HG03378 (cell line): ENCODE results near the gene MRPS27.

Experiments used
- ATAC-seq: cut with Tn5 transposase; IDR thresholded peaks from one replicate; pipeline ENCODE4 v1.9.1; 2021; ENCODE audit warnings: mild to moderate bottlenecking, moderate library complexity; ENCODE audit not compliant: unreplicated experiment

MRPS27 gene

GRCh38 chr5:72292411-72292810, 27.6 kb downstream of the MRPS27 start:
- ATAC-seq = no peak

GRCh38 chr5:72291601-72292000, 28.4 kb downstream of the MRPS27 start:
- no peak for ATAC-seq

GRCh38 chr5:72290356-72291133, 29.5 kb downstream of the MRPS27 start:
- ATAC-seq = no peak

GRCh38 chr5:72288924-72289323, 31.1 kb downstream of the MRPS27 start:
- no peak for ATAC-seq

- no peak for ATAC-seq
These were observed 33.2 kb downstream of the MRPS27 start for GRCh38 chr5:72286798-72287197.

- no peak for ATAC-seq
These were observed 34.6 kb downstream of the MRPS27 start for GRCh38 chr5:72285424-72285821.

- ATAC-seq = no peak
These were observed 35.2 kb downstream of the MRPS27 start for GRCh38 chr5:72284559-72285423.

- ATAC-seq = no peak
These were observed 36.7 kb downstream of the MRPS27 start for GRCh38 chr5:72283358-72283757.

GRCh38 chr5:72282878-72283277, 37.2 kb downstream of the MRPS27 start:
- ATAC-seq = no peak

- ATAC-seq = no peak
These were observed 38.1 kb downstream of the MRPS27 start for GRCh38 chr5:72281764-72282499.

GRCh38 chr5:72281430-72281763, 38.6 kb downstream of the MRPS27 start:
- no peak for ATAC-seq

- no peak for ATAC-seq
These were observed 39.4 kb downstream of the MRPS27 start for GRCh38 chr5:72280581-72281069.

- no peak for ATAC-seq
These were observed 43.8 kb downstream of the MRPS27 start for GRCh38 chr5:72276219-72276752.

- no peak for ATAC-seq
These were observed 46.5 kb downstream of the MRPS27 start for GRCh38 chr5:72273547-72273946.

GRCh38 chr5:72272398-72272797, 47.6 kb downstream of the MRPS27 start:
- ATAC-seq = no peak

- no peak for ATAC-seq
These were observed 48.3 kb downstream of the MRPS27 start for GRCh38 chr5:72271702-72272101.

GRCh38 chr5:72270037-72270436, 50.0 kb downstream of the MRPS27 start:
- ATAC-seq = no peak

- ATAC-seq = no peak
These were observed 50.6 kb downstream of the MRPS27 start for GRCh38 chr5:72269411-72269780.

- peak; percentile 60 for ATAC-seq
These were observed 51.2 kb downstream of the MRPS27 start for GRCh38 chr5:72268753-72269410.

GRCh38 chr5:72268260-72268659, 51.8 kb downstream of the MRPS27 start:
- no peak for ATAC-seq

GRCh38 chr5:72267685-72268084, 52.4 kb downstream of the MRPS27 start:
- ATAC-seq = no peak
